ENCODE data around the gene PCYT2. TPM values are rescaled to one million over a fixed set of nuclear protein-coding genes. Genes with fewer than 3 reads are reported as not detected.

Gene PCYT2
- total RNA-seq, 1 experiment from 2014 or later = 51.5 TPM

- TF ChIP-seq, protein P1, sequence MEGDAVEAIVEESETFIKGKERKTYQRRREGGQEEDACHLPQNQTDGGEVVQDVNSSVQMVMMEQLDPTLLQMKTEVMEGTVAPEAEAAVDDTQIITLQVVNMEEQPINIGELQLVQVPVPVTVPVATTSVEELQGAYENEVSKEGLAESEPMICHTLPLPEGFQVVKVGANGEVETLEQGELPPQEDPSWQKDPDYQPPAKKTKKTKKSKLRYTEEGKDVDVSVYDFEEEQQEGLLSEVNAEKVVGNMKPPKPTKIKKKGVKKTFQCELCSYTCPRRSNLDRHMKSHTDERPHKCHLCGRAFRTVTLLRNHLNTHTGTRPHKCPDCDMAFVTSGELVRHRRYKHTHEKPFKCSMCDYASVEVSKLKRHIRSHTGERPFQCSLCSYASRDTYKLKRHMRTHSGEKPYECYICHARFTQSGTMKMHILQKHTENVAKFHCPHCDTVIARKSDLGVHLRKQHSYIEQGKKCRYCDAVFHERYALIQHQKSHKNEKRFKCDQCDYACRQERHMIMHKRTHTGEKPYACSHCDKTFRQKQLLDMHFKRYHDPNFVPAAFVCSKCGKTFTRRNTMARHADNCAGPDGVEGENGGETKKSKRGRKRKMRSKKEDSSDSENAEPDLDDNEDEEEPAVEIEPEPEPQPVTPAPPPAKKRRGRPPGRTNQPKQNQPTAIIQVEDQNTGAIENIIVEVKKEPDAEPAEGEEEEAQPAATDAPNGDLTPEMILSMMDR (IDR thresholded peaks at IDR 0.05 in 2 of 3, conservative IDR thresholded peaks at IDR 0.05 in 1 of 3; ENCODE audit: borderline replicate concordance in 1 of 3, insufficient read depth in 1 of 3, low read depth in 2 of 3, low read length in 2 of 3) = no peak
- TF ChIP-seq JUND (IDR thresholded peaks at IDR 0.05) (no peak), ZNF274 (IDR thresholded peaks at IDR 0.05; ENCODE audit: low read depth, low read length) (no peak), YY1 (IDR thresholded peaks at IDR 0.05; ENCODE audit: extremely low read depth, insufficient replicate concordance, low read depth, low read length) (no peak), EZH2phosphoT487 (IDR thresholded peaks at IDR 0.05; ENCODE audit: borderline replicate concordance) (no peak), RAD21 (IDR thresholded peaks at IDR 0.05; ENCODE audit: low read depth) (no peak), FOSL1 (IDR thresholded peaks at IDR 0.05; ENCODE audit: low read depth) (no peak)
- TF ChIP-seq, protein P2, sequence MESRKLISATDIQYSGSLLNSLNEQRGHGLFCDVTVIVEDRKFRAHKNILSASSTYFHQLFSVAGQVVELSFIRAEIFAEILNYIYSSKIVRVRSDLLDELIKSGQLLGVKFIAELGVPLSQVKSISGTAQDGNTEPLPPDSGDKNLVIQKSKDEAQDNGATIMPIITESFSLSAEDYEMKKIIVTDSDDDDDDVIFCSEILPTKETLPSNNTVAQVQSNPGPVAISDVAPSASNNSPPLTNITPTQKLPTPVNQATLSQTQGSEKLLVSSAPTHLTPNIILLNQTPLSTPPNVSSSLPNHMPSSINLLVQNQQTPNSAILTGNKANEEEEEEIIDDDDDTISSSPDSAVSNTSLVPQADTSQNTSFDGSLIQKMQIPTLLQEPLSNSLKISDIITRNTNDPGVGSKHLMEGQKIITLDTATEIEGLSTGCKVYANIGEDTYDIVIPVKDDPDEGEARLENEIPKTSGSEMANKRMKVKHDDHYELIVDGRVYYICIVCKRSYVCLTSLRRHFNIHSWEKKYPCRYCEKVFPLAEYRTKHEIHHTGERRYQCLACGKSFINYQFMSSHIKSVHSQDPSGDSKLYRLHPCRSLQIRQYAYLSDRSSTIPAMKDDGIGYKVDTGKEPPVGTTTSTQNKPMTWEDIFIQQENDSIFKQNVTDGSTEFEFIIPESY (IDR thresholded peaks at IDR 0.05; ENCODE audit: extremely low read depth, insufficient replicate concordance, low read length) = no peak
Observed at GRCh38 chr17:81921996-81922565, 10.9 kb upstream of the PCYT2 start (continued).

- no peak overlapping the region for H3K4me3 ChIP-seq (replicated peaks in 1 of 2; ENCODE audit: low read depth in 1 of 2, low read length in 2 of 2)
- ATAC-seq (no peak), DNase-seq (ENCODE audit: low read depth, low spot score) (no peak)
- H3K9me3 ChIP-seq (ENCODE audit: control insufficient read depth in 1 of 2, insufficient read depth in 1 of 2, low read depth in 1 of 2, low read length in 2 of 2) = no peaks in the 10 kb centered on the region
- H4K20me1 ChIP-seq (ENCODE audit: insufficient read depth) = no peaks in the 10 kb centered on the region
- H3K4me1 ChIP-seq (ENCODE audit: control insufficient read depth in 1 of 2, insufficient read depth in 2 of 2, low read length in 2 of 2) = peaks cover 39 to 60% of the 10 kb centered on the region in 2 experiments
- H3K4me2 ChIP-seq (ENCODE audit: low read length) = no peak overlapping the region
- H3K9ac ChIP-seq (ENCODE audit: low read length) = no peak overlapping the region
- no TSS peak for BruUV-seq (replicated peaks)
- CTCF ChIA-PET = no interaction called here
- peaks cover 15 to 36% of the 10 kb centered on the region in 2 experiments; a peak in 3 of 4 replicates for H3K36me3 ChIP-seq (ENCODE audit: control insufficient read depth in 1 of 2, insufficient read depth in 2 of 2, low read length in 2 of 2)
- H3K27me3 ChIP-seq (ENCODE audit: insufficient read depth, low read length) = no peaks in the 10 kb centered on the region
- POLR2A ChIA-PET = no interaction called here
- RAD21 ChIA-PET (ENCODE audit: low non-redundant PET in 1 of 2, low total read pairs in 2 of 2, uncharacterized antibody in 2 of 2, unreplicated experiment in 2 of 2) = no interaction called here
- no peak overlapping the region for H2AFZ ChIP-seq (ENCODE audit: low read depth, low read length, poor library complexity, severe bottlenecking)
- H3K27ac ChIP-seq (ENCODE audit: low read depth, low read length) = no peak overlapping the region
- no peaks in the 10 kb centered on the region for H3K9me2 ChIP-seq (ENCODE audit: insufficient read depth)
- H3K79me2 ChIP-seq (ENCODE audit: insufficient read depth, low read length) = peaks cover 96% of the 10 kb centered on the region
- TF ChIP-seq ZFX (IDR thresholded peaks at IDR 0.05) (no peak), EZH2 (IDR thresholded peaks at IDR 0.05) (no peak), JUND (IDR thresholded peaks at IDR 0.05) (no peak), POLR2A (IDR thresholded peaks at IDR 0.05; ENCODE audit: borderline replicate concordance, extremely low read depth, insufficient read depth, insufficient read length) (no peak), SP1 (IDR thresholded peaks at IDR 0.05; ENCODE audit: low read depth) (no peak), FOSL1 (IDR thresholded peaks at IDR 0.05; ENCODE audit: low read depth) (no peak), POLR2AphosphoS5 (IDR thresholded peaks at IDR 0.05; ENCODE audit: low read depth, low read length) (no peak), SRF (IDR thresholded peaks at IDR 0.05; ENCODE audit: low read depth) (no peak), EZH2phosphoT487 (IDR thresholded peaks at IDR 0.05; ENCODE audit: borderline replicate concordance) (no peak), ZNF274 (IDR thresholded peaks at IDR 0.05; ENCODE audit: low read depth, low read length) (no peak), ATF3 (IDR thresholded peaks at IDR 0.05) (no peak)
- TF ChIP-seq, protein P1 (IDR thresholded peaks at IDR 0.05 in 2 of 3, conservative IDR thresholded peaks at IDR 0.05 in 1 of 3; ENCODE audit: borderline replicate concordance in 1 of 3, insufficient read depth in 1 of 3, low read depth in 2 of 3, low read length in 2 of 3) = no peak
- intact Hi-C loops (cut with micrococcal nuclease) = no loop called here
Observed at GRCh38 chr17:81921537-81921862, 10.3 kb upstream of the PCYT2 start.
